ENCODE results near the gene ABR.

GRCh38 chr17:1037238-1037879 is 142.4 kb downstream of the ABR start:
- TF ChIP-seq POLR2A (IDR thresholded peaks at IDR 0.05) (no peak), CTCF (IDR thresholded peaks at IDR 0.05) (no peak)

Measured in transverse colon (tissue), 3 donors.